Ovary (tissue), 3 donors: ENCODE data around the gene GTF3A.

Experiments
- POLR2A ChIP-seq: fragments of 450-650 bp; IDR thresholded peaks from one replicate; pipeline ENCODE4 v1.6.1; 2017; ENCODE audit warnings: antibody characterized with exemption, mild to moderate bottlenecking, moderate library complexity
- TF ChIP-seq, protein P1 (sequence below), 3 donors: fragments of 450-650 bp in 2 of 3; fragments of 200-600 bp in 1 of 3; IDR thresholded peaks; one replicate each; pipeline versions ENCODE4 v1.5.1 to v1.8.0; 2016 to 2022; ENCODE audit warnings: antibody characterized with exemption in 3 of 3, mild to moderate bottlenecking in 1 of 3
- donor health status: DM: no; HTN: no; CAD: no.

GRCh38 chr13:27415116-27415515 lies 9.3 kb upstream of the GTF3A start:
- TF ChIP-seq, protein P1, sequence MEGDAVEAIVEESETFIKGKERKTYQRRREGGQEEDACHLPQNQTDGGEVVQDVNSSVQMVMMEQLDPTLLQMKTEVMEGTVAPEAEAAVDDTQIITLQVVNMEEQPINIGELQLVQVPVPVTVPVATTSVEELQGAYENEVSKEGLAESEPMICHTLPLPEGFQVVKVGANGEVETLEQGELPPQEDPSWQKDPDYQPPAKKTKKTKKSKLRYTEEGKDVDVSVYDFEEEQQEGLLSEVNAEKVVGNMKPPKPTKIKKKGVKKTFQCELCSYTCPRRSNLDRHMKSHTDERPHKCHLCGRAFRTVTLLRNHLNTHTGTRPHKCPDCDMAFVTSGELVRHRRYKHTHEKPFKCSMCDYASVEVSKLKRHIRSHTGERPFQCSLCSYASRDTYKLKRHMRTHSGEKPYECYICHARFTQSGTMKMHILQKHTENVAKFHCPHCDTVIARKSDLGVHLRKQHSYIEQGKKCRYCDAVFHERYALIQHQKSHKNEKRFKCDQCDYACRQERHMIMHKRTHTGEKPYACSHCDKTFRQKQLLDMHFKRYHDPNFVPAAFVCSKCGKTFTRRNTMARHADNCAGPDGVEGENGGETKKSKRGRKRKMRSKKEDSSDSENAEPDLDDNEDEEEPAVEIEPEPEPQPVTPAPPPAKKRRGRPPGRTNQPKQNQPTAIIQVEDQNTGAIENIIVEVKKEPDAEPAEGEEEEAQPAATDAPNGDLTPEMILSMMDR (IDR thresholded peaks at IDR 0.05), result no peak
- TF ChIP-seq POLR2A, result no peak
